GM20431 (cell line): Measurements from ENCODE around the gene RNF121.

ENCODE experiments used
- in situ Hi-C: fragments of 300-500 bp; cut with MseI, MboI; formaldehyde crosslinking; loops from one replicate; pipeline ENCODE4 v1.15.0; 2020; ENCODE audit warnings: low sequenced_read_pairs; ENCODE audit not compliant: unreplicated experiment

Gene RNF121

DNA sequence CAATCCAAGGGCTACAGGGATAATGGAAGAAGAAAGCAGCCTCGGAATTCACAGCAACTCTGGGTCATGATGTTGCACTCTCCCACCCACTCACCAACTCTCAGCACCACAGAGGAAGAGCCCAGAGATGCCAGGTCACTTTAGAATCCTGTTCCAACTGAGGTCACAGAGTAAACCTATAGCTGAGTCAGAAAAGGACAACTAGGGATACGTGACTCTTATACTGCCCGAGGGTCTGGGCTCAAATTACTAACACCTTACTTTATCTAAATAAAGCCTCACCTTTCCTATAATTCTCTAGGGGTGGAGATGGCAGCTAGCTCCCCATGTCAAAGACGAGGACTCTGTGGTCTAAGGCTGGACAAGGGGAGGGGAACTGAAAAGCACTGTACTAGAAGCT is 94.5 kb downstream of the RNF121 start:
- in situ Hi-C loops: no loop called here

DNA sequence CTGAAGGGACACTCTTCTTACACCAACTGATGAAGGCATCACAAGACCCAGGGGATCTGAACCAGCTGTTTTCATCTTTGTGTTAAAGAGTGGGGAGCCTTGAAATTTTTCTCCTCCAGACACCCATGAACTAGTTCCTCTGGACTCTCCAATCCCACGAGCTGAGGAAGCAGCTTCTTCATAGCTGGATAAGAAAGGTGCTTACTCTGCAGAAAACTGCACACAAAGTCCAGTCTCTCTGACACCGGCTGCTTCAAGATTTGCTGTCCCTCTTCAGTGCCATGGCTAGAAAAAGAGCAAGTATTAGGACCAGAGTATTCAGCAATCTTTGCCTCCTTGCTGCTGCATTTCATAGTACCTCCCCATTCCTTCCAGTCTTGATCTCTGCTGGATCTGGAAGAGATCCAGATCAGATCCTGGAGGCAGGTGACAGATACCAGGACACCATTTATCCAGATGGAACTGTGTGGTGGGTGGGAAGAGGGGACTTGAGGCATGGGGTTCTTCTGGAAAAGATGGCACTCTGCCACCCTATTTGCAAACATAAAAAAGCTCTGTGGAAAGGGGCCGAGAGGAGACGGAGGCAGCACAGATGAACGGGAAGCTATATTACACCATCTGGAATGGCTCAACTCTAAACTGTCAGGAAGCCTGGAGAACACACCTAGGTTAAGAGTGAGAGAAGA is 95.4 kb downstream of the RNF121 start:
- in situ Hi-C loops: no loop called here

DNA sequence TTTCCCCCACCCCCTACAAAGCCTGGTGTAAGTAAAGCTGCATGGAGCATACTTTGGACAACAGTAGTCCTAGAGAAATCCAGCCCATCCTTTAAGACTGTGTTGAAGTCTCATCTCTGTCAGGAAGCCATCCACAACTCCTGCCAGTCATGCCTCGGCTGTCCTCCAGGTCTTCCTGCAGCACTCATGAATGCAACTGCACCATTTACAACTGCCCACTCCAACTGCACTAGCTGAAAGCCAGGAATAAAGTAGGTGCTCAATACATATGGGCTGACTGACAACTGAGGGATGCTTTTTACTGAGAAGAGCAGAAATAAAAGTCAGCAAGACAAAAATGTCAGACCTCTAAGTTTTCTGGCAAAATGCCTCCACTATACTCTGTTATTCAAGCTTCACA is 97.2 kb downstream of the RNF121 start:
- in situ Hi-C loops: no loop called here

DNA sequence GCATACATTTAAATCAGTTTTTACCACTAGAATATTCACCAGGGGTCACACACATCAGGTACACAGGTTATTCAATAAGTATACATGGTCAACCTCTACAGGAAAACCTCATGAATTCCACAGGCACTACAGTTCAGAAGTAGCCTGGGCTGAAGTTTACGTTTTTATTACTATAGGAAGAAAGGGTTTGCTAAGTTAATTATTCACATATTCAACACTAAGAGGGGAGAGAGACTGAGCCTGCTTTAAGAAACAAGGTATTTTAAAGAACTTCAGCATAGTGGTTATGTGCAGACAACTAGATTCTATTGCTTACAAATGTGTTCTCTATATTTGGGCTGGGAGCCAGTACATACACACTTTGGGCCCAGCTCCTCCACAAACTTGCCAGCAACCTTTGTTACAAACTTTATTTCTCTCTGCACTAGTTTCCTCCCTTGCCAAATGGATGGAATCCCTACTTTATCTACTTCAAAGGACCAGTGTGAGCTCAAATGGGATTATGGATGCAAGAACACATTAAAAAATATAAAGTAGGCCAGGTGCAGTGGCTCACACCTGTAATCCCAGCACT is 101.7 kb downstream of the RNF121 start:
- in situ Hi-C loops: loop anchor here (10.0 kb wide), 1 partner anchor 64 kb away; no protein-coding TSS in a partner anchor

DNA sequence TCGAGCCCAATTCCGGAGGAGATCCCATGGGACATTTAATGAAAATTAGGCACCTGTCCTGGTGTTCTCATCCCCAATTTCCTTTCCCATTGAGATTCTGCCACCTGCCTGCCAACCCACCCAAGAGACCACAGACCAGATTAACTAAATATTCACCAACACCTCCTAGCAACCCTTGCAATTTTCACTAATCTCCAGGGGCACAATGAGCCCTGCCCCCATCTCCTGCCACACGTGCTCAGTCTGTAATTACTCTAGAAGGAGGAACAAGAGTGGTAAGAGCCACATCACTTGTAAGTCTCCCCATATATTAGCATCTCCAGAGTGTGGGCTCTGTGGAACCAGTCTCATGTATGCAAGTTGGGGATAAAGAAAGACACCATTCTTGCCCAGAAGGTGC is 107.8 kb downstream of the RNF121 start:
- in situ Hi-C loops: loop anchor here (10.0 kb wide), 1 partner anchor 58 kb away; no protein-coding TSS in a partner anchor

DNA sequence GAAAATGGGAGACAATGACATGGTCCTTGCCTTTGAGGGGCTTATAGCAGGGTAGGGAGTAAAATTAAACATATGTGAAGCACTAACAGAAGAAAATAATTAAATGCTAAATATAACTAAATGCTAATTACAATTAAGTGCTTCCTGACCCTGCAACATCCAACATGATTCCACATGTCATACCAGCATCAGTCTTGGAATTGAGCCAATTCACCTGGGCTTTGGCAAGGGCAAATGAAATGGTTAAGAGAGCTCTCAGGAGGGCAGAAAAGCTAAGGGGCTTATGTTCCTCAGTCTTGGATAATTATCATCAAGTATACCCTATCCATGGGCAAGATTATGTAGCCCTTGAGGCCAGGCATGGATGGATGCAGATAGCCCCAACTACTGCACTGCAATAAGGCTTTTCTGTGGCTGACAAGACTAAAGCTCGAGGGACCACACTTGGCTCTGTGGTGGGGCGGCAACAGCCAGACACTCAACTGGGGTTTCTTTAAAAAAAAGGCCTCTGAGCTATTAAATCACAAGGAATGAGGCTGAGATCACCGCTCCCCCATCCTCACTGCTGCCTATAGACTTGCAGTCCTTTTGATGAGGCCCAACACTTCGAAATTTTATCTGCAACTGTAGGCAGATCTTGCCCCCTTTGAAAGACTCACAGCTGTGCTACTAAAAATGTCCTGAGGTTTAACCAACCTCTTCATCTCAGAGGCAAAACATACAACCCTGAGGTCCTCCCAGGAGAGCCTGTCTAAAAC is 108.9 kb downstream of the RNF121 start:
- in situ Hi-C loops: loop anchor here (10.0 kb wide), 1 partner anchor 57 kb away; no protein-coding TSS in a partner anchor

DNA sequence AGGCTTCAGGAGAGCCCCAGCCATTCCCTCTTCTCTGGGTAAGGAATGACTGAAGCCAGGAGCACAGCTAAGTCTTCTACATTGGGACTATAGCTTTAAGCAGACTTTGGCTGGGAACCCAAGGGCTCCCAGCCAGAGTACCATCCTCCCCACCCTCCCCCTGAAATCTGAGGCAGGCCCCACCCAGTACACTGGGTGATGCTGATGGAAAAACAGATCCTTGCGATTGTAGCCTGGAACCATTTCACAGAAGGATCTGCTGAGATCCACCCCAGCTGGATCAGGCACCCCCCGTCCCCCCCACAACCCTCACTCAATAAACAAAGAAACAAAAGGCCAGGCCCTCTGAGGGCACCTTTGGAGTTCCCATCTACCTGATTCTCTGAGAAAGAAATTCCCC is 109.6 kb downstream of the RNF121 start:
- in situ Hi-C loops: loop anchor here (10.0 kb wide), 1 partner anchor 56 kb away; no protein-coding TSS in a partner anchor

DNA sequence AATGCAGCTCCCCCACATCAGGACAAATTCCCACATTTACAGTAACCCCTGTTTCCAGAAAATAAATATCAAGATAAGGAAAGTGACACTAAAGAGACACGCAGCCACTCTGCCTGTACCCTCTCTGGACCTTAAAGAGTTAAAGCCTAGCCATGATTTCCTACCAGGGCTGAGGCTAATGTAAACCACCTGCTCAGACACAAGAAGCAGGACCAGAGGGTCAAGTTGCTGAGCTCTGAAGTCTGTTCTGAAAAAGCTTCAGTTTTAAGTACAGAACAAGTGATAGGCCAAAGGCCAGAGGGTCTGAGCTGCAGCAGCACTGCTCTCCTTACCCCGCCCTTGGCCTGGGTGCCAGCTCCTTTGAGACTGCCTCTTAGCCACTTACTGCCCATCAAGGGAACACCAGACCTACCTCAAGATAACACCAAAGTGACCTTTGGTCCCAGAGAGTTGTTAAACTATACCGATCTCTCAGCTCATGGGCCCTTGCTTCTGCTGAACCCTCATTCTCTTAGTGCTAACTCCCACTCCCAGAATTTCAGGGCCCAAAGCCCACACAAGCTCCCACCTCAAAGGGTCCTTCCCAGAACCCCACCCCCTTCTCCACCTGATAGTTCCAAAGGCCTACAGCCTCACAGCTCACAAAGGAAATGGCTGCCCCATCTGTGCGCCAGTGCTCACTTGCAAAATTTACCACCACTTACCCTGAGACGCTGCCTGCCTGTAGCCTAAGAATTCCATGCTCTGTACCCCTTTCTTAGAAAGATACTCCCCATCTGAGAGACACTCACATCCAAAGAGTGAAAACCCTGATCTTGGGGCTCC is 110.4 kb downstream of the RNF121 start:
- in situ Hi-C loops: loop anchor here (10.0 kb wide), 1 partner anchor 56 kb away; no protein-coding TSS in a partner anchor

DNA sequence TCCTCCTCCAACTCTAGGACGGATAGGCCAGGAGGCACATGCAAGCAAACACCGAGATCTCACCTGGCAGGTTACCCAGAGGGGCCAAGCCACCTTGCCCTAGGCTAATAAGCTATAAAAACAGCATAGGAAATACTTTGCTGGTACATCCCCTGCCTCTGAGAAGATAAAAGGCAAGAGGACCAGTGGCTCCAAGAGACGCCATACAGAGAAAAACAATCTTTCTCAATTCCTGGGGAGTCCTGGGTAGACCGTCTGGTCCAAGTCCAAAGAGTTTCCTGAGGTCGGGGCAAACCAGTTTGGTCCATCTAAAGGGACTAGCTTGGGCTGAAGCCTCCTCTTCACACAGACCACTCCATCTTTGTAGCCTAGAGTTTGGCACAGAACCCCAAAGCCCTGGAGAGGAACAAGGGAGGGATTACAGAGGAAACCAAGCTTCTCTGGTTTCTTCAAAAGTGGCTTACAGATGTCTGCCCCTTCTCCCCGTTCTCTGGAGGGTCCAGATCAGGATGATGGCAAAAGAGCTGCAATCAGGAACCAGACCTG is 111.1 kb downstream of the RNF121 start:
- in situ Hi-C loops: loop anchor here (10.0 kb wide), 1 partner anchor 55 kb away; no protein-coding TSS in a partner anchor

DNA sequence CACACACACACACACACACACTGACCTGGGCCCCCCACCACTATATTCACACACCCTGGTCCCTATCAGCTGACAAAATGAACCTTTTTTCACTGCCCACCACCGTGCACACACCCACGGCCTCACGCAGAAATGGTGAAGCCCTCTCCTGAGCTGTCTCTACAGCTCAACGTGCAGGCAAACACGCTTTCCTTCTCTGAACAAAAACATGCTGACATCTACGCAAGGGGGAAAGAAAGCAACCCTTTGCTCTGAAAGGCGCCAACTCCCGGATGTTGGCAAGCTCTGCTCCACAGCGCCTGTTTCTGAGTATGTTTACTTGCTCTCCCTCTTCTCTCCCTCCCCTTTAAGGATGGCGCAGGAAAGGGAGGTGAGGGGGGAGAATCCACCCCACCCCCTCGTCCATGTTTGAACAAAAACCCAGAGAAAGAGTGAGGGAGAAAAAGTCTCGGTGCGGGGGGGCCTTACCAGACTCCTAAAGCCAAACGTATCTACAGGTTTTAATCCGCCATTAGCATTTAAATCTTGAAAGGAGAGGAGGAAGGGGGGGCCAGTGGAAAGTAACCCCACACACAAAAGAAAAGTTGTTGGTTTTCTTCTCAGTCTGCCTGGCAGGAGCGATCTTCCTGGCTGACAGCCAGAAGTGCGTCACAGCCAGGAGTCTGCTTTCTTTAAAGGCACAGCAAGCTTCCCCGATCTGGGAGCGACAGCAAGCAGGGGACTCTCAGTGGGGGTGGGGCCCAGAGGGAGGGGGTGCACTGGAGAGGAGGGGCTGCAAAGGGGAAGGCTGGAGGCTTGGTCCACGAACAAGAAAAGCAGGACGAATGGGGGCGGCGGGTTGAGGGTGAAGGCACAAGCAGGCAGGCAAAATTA is 111.9 kb downstream of the RNF121 start:
- in situ Hi-C loops: no loop called here

DNA sequence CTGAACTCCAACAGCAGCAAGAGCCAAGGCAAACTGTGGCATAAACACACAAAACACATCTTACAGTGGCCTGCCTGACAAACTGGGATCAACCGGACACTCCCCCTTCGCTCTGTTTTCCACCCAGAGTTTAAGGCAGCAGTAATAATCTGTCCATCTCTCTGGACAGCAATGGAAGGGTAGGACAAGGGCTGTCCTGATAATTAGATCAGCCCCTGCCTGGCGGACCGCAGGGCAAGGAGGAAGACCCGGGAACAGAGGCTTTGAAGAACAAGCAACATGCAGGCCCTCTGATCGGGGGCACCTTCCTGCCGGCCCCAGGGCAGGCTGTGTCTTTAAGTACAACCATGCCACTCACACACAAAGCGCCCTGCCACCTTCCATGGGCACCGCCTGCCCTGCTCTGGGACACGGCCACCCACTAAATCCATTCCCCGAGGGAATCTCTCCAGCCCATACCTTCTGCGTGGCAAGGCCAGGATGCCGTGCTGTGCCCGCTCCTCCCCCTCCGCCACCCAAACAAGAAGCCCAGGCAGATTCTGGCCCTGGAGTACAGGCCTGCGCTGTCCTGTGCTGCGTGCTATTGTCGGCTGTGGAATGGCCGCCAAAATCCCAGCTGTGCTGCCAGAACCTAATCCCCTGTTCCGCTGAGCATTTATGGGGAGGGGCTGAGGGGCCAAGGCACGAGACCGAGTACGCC is 112.7 kb downstream of the RNF121 start:
- in situ Hi-C loops: no loop called here

DNA sequence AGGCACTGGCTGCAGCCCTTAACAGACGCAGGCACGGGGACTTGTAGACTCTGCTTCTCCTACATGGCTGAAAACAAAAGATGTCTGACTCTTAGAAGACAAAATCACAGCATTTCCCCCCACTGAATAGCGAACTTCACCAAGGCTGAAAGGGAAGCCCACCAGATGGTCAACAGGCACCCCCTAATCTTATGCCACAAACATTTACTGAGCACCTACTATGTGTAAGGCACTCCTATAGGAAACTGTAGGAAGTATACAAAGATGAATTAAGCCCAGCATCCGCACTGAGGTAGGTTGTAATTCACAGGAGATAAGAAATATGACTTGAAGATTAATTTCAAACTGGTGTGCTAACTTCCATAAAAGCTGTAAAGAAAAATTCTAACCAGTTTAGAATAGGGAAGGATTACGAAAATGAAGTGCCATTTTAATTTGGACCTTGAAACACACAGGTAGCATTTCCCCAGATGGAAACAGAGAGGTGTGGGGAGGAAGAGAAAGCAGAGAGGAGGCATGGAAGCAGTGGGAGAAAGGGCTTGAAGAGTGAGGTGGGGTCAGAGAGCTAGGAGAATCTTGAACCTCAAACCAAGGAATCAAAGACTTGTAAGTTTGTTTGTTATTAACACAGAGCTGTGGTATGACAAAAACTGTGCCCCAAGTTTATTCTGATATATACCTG is 113.4 kb downstream of the RNF121 start:
- in situ Hi-C loops: no loop called here

DNA sequence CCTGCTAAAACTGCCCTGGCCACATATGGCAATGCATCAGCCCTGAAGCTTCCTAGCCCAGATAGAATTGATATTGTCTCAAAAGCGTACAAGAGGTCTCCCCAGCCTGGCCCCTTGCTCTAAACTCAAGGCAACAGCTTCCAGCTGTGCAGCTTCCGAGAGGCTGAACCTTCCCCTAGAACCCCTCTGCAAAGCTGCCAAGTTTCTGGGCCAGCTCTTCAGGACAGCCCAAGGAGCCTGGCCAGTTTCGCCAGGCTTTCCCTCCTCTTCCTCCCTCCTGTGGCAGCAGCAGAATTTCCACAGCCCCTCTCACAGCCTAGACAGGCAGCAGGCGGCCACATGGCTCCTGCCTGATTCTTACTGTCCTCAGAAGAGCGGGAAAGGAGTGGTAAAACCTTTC is 117.0 kb downstream of the RNF121 start:
- in situ Hi-C loops: no loop called here
